HG02884 (cell line): ENCODE measurements around the gene MAMDC2.

Experiments
- ATAC-seq: cut with Tn5 transposase; IDR thresholded peaks from one replicate; pipeline ENCODE4 v1.9.1; 2021; ENCODE audit warnings: mild to moderate bottlenecking, moderate library complexity; ENCODE audit not compliant: unreplicated experiment

The MAMDC2 gene

GRCh38 chr9:70061776-70062175, 18.1 kb downstream of the MAMDC2 start:
- ATAC-seq, result no peak

GRCh38 chr9:70064496-70064895, 20.8 kb downstream of the MAMDC2 start:
- ATAC-seq, result no peak

- ATAC-seq, result no peak
Observed at GRCh38 chr9:70065572-70065971, 21.9 kb downstream of the MAMDC2 start.

- ATAC-seq, result no peak
Observed at GRCh38 chr9:70066418-70066817, 22.8 kb downstream of the MAMDC2 start.

GRCh38 chr9:70066874-70067273, 23.2 kb downstream of the MAMDC2 start:
- no peak for ATAC-seq

- no peak for ATAC-seq
Observed at GRCh38 chr9:70069704-70070103, 26.1 kb downstream of the MAMDC2 start.

- ATAC-seq, result no peak
Observed at GRCh38 chr9:70073193-70073592, 29.5 kb downstream of the MAMDC2 start.

GRCh38 chr9:70073756-70074155, 30.1 kb downstream of the MAMDC2 start:
- no peak for ATAC-seq

GRCh38 chr9:70076678-70077077, 33.0 kb downstream of the MAMDC2 start:
- no peak for ATAC-seq

- no peak for ATAC-seq
Observed at GRCh38 chr9:70079417-70080037, 35.9 kb downstream of the MAMDC2 start.

- ATAC-seq, result no peak
Observed at GRCh38 chr9:70080481-70081119, 37.0 kb downstream of the MAMDC2 start.

GRCh38 chr9:70081120-70081495, 37.5 kb downstream of the MAMDC2 start:
- ATAC-seq, result no peak

- ATAC-seq, result no peak
Observed at GRCh38 chr9:70083429-70083828, 39.8 kb downstream of the MAMDC2 start.

- ATAC-seq, result no peak
Observed at GRCh38 chr9:70085241-70085640, 41.6 kb downstream of the MAMDC2 start.

- ATAC-seq, result no peak
Observed at GRCh38 chr9:70091103-70091502, 47.5 kb downstream of the MAMDC2 start.

GRCh38 chr9:70091572-70091971, 47.9 kb downstream of the MAMDC2 start:
- ATAC-seq, result no peak

GRCh38 chr9:70092190-70092589, 48.5 kb downstream of the MAMDC2 start:
- ATAC-seq, result no peak

- no peak for ATAC-seq
Observed at GRCh38 chr9:70093095-70093494, 49.4 kb downstream of the MAMDC2 start.

- no peak for ATAC-seq
Observed at GRCh38 chr9:70093944-70094343, 50.3 kb downstream of the MAMDC2 start.

- no peak for ATAC-seq
Observed at GRCh38 chr9:70094747-70095146, 51.1 kb downstream of the MAMDC2 start.

GRCh38 chr9:70097187-70097586, 53.5 kb downstream of the MAMDC2 start:
- ATAC-seq, result no peak

- no peak for ATAC-seq
Observed at GRCh38 chr9:70100362-70100761, 56.7 kb downstream of the MAMDC2 start.

- ATAC-seq, result no peak
Observed at GRCh38 chr9:70101265-70101664, 57.6 kb downstream of the MAMDC2 start.
